Measurements from ENCODE around the gene PPP1R14D. TPM values are rescaled to one million over a fixed set of nuclear protein-coding genes. Genes with fewer than 3 reads are reported as not detected.
A peak's percentile ranks its signal among the peaks of the same experiment; 100 is the strongest.

PPP1R14D gene
- total RNA-seq, 8 experiments from 2014 or later: not detected

DNA sequence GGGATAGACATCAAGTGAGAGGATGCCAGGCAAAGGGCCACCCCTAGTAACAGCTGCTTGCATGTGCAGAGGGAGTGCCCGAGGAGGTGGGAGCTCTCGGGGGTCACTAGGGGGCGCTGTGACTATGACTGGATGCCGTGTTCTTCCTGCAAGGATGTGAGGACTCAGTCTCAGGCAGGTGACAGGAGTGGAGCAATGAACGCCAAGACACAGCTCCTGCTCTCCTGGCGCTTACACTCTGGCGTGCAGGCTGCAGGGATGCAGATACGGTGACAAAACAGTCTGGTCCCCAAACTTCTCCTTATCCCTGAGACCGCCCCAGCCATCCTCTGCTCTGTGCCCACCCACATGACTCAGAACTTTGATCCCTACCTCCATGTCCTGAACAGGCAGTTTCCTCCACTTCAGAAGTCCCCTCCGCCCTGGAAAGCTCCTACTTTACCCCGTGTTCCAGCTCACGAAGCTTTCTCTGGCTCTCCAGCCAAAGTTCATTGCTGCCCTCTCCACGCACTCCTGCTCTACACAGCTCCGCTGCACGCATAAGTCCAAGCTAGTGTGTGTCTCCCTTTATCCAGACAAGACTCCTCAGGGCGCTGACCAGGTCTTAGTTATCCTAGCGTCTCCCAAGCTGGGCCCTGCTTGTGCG, 30.8 kb upstream of the PPP1R14D start:
- 10 to 81% (median 75%) methylated on average over 2 to 12 of the region's 18 CpGs; no CpG with 5 or more reads in 3 of the 10 experiments for WGBS, 10 experiments
- in situ Hi-C loops (cut with MboI; ENCODE audit: low pct_unique_long_range_greater_than_20kb in 2 of 9, low sequenced_read_pairs in 9 of 9, unreplicated experiment in 9 of 9): no loop called here

GRCh38 chr15:40858706-40859105, 30.2 kb upstream of the PPP1R14D start:
- in situ Hi-C loops (cut with MboI; ENCODE audit: low pct_unique_long_range_greater_than_20kb in 2 of 9, low sequenced_read_pairs in 9 of 9, unreplicated experiment in 9 of 9): no loop called here
- Histone ChIP-seq H3K4me3 (no peak overlapping the region), H3K27ac (no peak overlapping the region), H3K4me1 (replicated peaks in 1 of 2) (peaks cover 0 to 3% of the 10 kb centered on the region in 2 donors)
- WGBS, 10 experiments: 53 to 100% (median 84%) methylated on average over 1 to 7 of the region's 10 CpGs; no CpG with 5 or more reads in 4 of the 10 experiments
- ATAC-seq (replicated peaks in 6 of 8): no peak

More for the DNA sequence above, 30.8 kb upstream of the PPP1R14D start:
- peak; percentile 49 to 90 (median 74) for ATAC-seq (replicated peaks in 6 of 8)
- H3K27ac ChIP-seq: no peak overlapping the region
- H3K4me1 ChIP-seq (replicated peaks in 1 of 2): peaks cover 0 to 3% of the 10 kb centered on the region in 2 donors
- no peak overlapping the region for H3K4me3 ChIP-seq

- Histone ChIP-seq H3K4me3 (no peak overlapping the region), H3K27ac (no peak overlapping the region), H3K4me1 (replicated peaks in 1 of 2) (peaks cover 0 to 3% of the 10 kb centered on the region in 2 donors)
- peak; percentile 88 to 95 (median 92) for ATAC-seq (replicated peaks in 6 of 8)
- in situ Hi-C loops (cut with MboI; ENCODE audit: low pct_unique_long_range_greater_than_20kb in 2 of 9, low sequenced_read_pairs in 9 of 9, unreplicated experiment in 9 of 9): no loop called here
- 0 to 100% (median 33%) methylated on average over 2 to 13 of the region's 15 CpGs; no CpG with 5 or more reads in 3 of the 10 experiments for WGBS, 10 experiments
These were observed 29.3 kb upstream of the PPP1R14D start for GRCh38 chr15:40857601-40858341.

DNA sequence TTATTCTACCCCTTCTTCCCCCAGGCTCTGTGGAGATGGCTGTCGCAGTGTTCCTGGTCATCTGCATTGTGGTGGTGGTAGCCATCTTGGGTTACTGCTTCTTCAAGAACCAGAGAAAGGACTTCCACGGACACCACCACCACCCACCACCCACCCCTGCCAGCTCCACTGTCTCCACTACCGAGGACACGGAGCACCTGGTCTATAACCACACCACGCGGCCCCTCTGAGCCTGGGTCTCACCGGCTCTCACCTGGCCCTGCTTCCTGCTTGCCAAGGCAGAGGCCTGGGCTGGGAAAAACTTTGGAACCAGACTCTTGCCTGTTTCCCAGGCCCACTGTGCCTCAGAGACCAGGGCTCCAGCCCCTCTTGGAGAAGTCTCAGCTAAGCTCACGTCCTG, 28.2 kb upstream of the PPP1R14D start:
- no peak for ATAC-seq (replicated peaks in 6 of 8)
- WGBS, 10 experiments: 0 to 100% (median 47%) methylated on average over 1 to 5 of the region's 8 CpGs; no CpG with 5 or more reads in 3 of the 10 experiments
- Histone ChIP-seq H3K4me3 (no peak overlapping the region), H3K27ac (no peak overlapping the region), H3K4me1 (replicated peaks in 1 of 2) (peaks cover 0 to 3% of the 10 kb centered on the region in 2 donors)
- in situ Hi-C loops (cut with MboI; ENCODE audit: low pct_unique_long_range_greater_than_20kb in 2 of 9, low sequenced_read_pairs in 9 of 9, unreplicated experiment in 9 of 9): no loop called here

DNA sequence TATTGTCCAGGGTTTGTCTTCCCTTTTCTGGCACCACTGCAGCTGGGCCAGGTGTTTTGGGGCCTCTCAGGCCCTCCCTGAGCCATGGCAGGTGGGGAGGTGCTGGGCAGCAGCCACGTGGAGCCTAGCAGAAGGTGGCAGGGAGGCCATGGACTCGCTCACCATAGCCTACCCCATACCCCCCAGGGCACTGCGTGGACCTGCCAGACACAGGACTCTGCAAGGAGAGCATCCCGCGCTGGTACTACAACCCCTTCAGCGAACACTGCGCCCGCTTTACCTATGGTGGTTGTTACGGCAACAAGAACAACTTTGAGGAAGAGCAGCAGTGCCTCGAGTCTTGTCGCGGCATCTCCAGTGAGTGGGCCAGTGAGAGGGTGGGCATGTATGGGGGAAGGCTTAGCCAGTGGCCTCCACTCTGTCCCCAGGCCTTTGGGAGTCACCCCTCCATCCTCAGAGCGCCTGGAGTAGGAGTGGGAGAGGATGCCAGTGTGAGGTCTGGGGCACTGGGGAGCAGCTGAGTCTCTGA, 27.3 kb upstream of the PPP1R14D start:
- WGBS, 10 experiments: 31 to 74% (median 49%) methylated on average over 1 to 10 of the region's 13 CpGs; no CpG with 5 or more reads in 4 of the 10 experiments
- no peak overlapping the region for H3K27ac ChIP-seq
- in situ Hi-C loops (cut with MboI; ENCODE audit: low pct_unique_long_range_greater_than_20kb in 2 of 9, low sequenced_read_pairs in 9 of 9, unreplicated experiment in 9 of 9): no loop called here
- no peak overlapping the region for H3K4me3 ChIP-seq
- H3K4me1 ChIP-seq (replicated peaks in 1 of 2): peaks cover 0 to 3% of the 10 kb centered on the region in 2 donors
- ATAC-seq (replicated peaks in 6 of 8): no peak

DNA sequence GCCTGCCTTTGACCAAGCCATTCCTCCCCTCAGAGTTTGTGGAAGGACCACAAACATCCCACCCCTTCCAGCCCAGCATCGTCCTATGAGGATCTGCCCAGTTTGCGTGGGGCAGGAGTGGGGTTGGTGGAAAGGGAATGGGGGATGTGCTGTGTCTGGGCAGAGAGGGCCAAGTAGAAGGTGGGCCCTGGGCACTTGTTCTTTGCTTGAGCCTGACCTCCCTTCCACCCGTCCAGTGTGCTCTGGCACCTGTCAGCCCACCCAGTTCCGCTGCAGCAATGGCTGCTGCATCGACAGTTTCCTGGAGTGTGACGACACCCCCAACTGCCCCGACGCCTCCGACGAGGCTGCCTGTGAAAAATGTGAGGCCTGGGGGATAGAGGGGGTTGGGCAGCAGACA, 25.7 kb upstream of the PPP1R14D start:
- no peak for ATAC-seq (replicated peaks in 6 of 8)
- H3K4me3 ChIP-seq: no peak overlapping the region
- H3K4me1 ChIP-seq (replicated peaks in 1 of 2): peaks cover 0 to 3% of the 10 kb centered on the region in 2 donors
- 43 to 65% (median 55%) methylated on average over 3 to 10 of the region's 10 CpGs; no CpG with 5 or more reads in 6 of the 10 experiments for WGBS, 10 experiments
- in situ Hi-C loops (cut with MboI; ENCODE audit: low pct_unique_long_range_greater_than_20kb in 2 of 9, low sequenced_read_pairs in 9 of 9, unreplicated experiment in 9 of 9): no loop called here
- H3K27ac ChIP-seq: no peak overlapping the region

DNA sequence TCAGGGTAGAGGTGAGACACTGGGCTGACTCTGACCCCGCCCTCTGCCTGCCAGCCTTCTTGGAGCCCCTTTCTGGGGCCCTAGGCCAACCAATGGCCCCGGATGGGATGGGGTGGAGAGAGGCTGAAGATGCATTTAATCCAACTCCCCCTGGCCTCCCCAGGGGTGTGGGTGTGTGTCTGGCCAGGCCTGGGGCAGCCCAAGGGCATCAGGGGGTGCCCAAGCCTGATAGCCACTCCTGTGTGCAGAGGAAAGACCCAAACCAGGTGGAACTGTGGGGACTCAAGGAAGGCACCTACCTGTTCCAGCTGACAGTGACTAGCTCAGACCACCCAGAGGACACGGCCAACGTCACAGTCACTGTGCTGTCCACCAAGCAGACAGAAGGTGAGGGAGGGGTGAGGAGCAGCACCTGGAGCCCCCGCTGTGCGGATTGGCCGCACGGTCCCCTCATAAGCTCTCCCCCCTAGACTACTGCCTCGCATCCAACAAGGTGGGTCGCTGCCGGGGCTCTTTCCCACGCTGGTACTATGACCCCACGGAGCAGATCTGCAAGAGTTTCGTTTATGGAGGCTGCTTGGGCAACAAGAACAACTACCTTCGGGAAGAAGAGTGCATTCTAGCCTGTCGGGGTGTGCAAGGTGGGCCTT, 24.9 kb upstream of the PPP1R14D start:
- no peak for ATAC-seq (replicated peaks in 6 of 8)
- in situ Hi-C loops (cut with MboI; ENCODE audit: low pct_unique_long_range_greater_than_20kb in 2 of 9, low sequenced_read_pairs in 9 of 9, unreplicated experiment in 9 of 9): no loop called here
- 80 to 90% methylated on average over 2 to 7 of the region's 16 CpGs; no CpG with 5 or more reads in 8 of the 10 experiments for WGBS, 10 experiments
- H3K4me1 ChIP-seq (replicated peaks in 1 of 2): peaks cover 0 to 3% of the 10 kb centered on the region in 2 donors
- no peak overlapping the region for H3K4me3 ChIP-seq
- H3K27ac ChIP-seq: no peak overlapping the region

DNA sequence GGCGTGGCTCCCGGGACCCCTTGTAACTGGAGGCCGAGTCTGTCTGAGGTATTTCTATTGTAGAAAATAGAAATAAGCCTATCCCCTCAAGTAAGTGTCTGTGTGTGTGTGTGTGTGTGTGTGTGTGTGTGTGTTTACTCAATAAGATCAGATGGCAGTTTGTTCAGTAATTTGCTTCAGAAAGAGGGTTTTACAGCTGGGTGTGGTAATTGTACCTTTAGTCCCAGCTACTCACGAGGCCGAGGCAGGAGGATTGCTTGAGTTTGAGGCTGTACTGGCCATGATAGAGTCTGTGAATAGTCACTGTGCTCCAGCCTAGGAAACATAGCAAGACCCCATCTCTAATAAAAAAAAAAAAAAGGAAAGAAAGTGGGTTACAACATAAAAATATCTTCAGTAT, 24.0 kb upstream of the PPP1R14D start:
- in situ Hi-C loops (cut with MboI; ENCODE audit: low pct_unique_long_range_greater_than_20kb in 2 of 9, low sequenced_read_pairs in 9 of 9, unreplicated experiment in 9 of 9): no loop called here
- no peak for ATAC-seq (replicated peaks in 6 of 8)
- 53 to 89% (median 74%) methylated on average over 2 to 5 of the region's 5 CpGs; no CpG with 5 or more reads in 5 of the 10 experiments for WGBS, 10 experiments

DNA sequence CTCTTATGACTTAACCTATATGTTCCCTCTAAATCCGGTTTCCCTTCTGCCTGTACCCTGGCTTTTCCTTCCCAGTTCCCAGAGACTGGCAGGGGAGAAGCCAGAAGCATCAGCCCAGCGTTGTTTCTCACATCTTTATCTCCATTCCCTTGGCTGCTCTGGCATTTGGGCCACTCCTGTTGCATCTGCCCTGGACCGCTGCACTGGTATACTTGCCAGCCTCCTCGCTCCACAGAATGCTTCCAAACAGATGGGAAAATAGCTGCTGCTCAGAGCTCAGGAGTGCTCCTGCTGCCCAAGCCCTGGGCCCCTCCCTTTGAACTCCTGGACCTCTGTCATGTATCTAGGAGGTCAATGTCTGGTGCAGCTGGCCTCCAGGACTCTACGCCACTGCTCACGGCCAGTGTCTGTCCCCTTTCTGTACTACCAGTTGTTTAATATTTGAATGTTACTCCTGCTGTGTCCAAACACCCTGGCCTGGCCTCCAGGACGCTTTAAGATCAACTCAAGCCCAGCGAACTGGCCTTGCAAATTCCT, 22.1 kb upstream of the PPP1R14D start:
- no peak overlapping the region for H3K27ac ChIP-seq
- no peak for ATAC-seq (replicated peaks in 6 of 8)
- in situ Hi-C loops (cut with MboI; ENCODE audit: low pct_unique_long_range_greater_than_20kb in 2 of 9, low sequenced_read_pairs in 9 of 9, unreplicated experiment in 9 of 9): no loop called here
- peaks cover 0 to 2% of the 10 kb centered on the region in 2 donors for H3K4me1 ChIP-seq (replicated peaks in 1 of 2)
- H3K4me3 ChIP-seq: no peak overlapping the region
- whole genome bisulfite sequencing, 10 experiments: 59 to 100% (median 83%) methylated on average over 1 to 8 of the region's 8 CpGs; no CpG with 5 or more reads in 2 of the 10 experiments

More for the DNA sequence above, 24.0 kb upstream of the PPP1R14D start:
- H3K4me1 ChIP-seq (replicated peaks in 1 of 2): no peaks in the 10 kb centered on the region
- no peak overlapping the region for H3K27ac ChIP-seq
- no peak overlapping the region for H3K4me3 ChIP-seq

GRCh38 chr15:40847223-40847961, 18.9 kb upstream of the PPP1R14D start:
- H3K4me3 ChIP-seq: no peak overlapping the region
- H3K4me1 ChIP-seq (replicated peaks in 1 of 2): peaks cover 0 to 2% of the 10 kb centered on the region in 2 donors
- in situ Hi-C loops (cut with MboI; ENCODE audit: low pct_unique_long_range_greater_than_20kb in 2 of 9, low sequenced_read_pairs in 9 of 9, unreplicated experiment in 9 of 9): no loop called here
- ATAC-seq (replicated peaks in 6 of 8): peak; percentile 38 to 82 (median 69)
- no peak overlapping the region for H3K27ac ChIP-seq
- 0 to 83% (median 62%) methylated on average over 1 to 3 of the region's 7 CpGs; no CpG with 5 or more reads in 4 of the 10 experiments for WGBS, 10 experiments

DNA sequence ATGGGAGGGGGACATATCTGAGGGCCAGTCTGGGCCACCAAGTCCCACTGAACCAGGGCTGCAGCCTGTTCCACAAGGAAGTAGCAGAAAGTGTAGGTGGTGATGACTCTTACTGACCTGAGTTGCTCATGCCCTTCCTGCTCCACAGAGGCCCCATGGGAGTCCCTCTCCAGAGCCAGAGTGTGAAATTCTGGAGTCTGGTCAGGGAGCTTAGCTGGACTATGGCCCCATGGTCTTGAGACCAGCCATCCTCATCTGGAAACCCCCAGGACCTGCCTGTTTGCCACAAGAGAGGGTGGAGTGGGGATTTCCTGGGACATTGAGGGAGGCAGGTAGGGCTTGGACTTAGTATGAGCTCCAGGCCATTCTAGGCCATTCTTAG, 18.3 kb upstream of the PPP1R14D start:
- in situ Hi-C loops (cut with MboI; ENCODE audit: low pct_unique_long_range_greater_than_20kb in 2 of 9, low sequenced_read_pairs in 9 of 9, unreplicated experiment in 9 of 9): no loop called here
- H3K4me3 ChIP-seq: no peak overlapping the region

More for the DNA sequence above, 18.3 kb upstream of the PPP1R14D start:
- peaks cover 0 to 2% of the 10 kb centered on the region in 2 donors for H3K4me1 ChIP-seq (replicated peaks in 1 of 2)
- no peak for ATAC-seq (replicated peaks in 6 of 8)
- no peak overlapping the region for H3K27ac ChIP-seq

Data from motor neuron (in vitro differentiated cells).